Stimulated activated CD4-positive, alpha-beta T cell treated with anti-CD3 and anti-CD28 coated beads, Interleukin-1b, Interleukin-23, amount 100 ng/mL, for 1 hour (primary cell): ENCODE data around the gene NGB.

Source experiments
- DNase-seq, 2 donors: peaks; one replicate each; pipeline ENCODE4 v3.0.0-alpha.2; 2020; ENCODE audit warnings: low read depth in 2 of 2

NGB gene

GRCh38 chr14:77265187-77265515 is 5.9 kb downstream of the NGB start:
- no peak for DNase-seq

- no peak for DNase-seq
These were observed 6.4 kb downstream of the NGB start for GRCh38 chr14:77264466-77265186.

GRCh38 chr14:77260631-77261030 is 10.4 kb downstream of the NGB start:
- no peak for DNase-seq

GRCh38 chr14:77260199-77260598 is 10.8 kb downstream of the NGB start:
- DNase-seq, result no peak

GRCh38 chr14:77259025-77259715 is 11.8 kb downstream of the NGB start:
- DNase-seq, result no peak

GRCh38 chr14:77258566-77258965 is 12.4 kb downstream of the NGB start:
- no peak for DNase-seq

- no peak for DNase-seq
These were observed 13.3 kb downstream of the NGB start for GRCh38 chr14:77257700-77258099.

GRCh38 chr14:77256694-77257093 is 14.3 kb downstream of the NGB start:
- no peak for DNase-seq

GRCh38 chr14:77253333-77254190 is 17.4 kb downstream of the NGB start:
- DNase-seq, result no peak

- DNase-seq, result no peak
These were observed 19.1 kb downstream of the NGB start for GRCh38 chr14:77251870-77252269.

- no peak for DNase-seq
These were observed 20.1 kb downstream of the NGB start for GRCh38 chr14:77250927-77251326.

- no peak for DNase-seq
These were observed 21.7 kb downstream of the NGB start for GRCh38 chr14:77249286-77249685.

GRCh38 chr14:77248666-77249065 is 22.3 kb downstream of the NGB start:
- DNase-seq, result no peak

GRCh38 chr14:77246784-77247183 is 24.2 kb downstream of the NGB start:
- DNase-seq, result no peak

GRCh38 chr14:77245820-77246219 is 25.2 kb downstream of the NGB start:
- no peak for DNase-seq

GRCh38 chr14:77243853-77244252 is 27.2 kb downstream of the NGB start:
- no peak for DNase-seq

- DNase-seq, result no peak
These were observed 28.3 kb downstream of the NGB start for GRCh38 chr14:77242752-77243151.

GRCh38 chr14:77241955-77242354 is 29.1 kb downstream of the NGB start:
- no peak for DNase-seq

- DNase-seq, result no peak
These were observed 30.6 kb downstream of the NGB start for GRCh38 chr14:77240336-77240915.

GRCh38 chr14:77239412-77239811 is 31.6 kb downstream of the NGB start:
- DNase-seq, result no peak

- no peak for DNase-seq
These were observed 32.0 kb downstream of the NGB start for GRCh38 chr14:77238996-77239395.

- no peak for DNase-seq
These were observed 32.6 kb downstream of the NGB start for GRCh38 chr14:77238356-77238755.
